Right ventricle myocardium inferior (tissue), 1 donor: Measurements from ENCODE around the gene CCDC80. TPM values are rescaled to one million over a fixed set of nuclear protein-coding genes. Genes with fewer than 3 reads are reported as not detected.
A peak's percentile ranks its signal among the peaks of the same experiment; 100 is the strongest.

Source experiments
- ATAC-seq: fragments of 200-7000 bp; cut with Tn5 transposase; one replicate; pipeline ENCODE4 v1.9.1; 2020; ENCODE audit warnings: mild to moderate bottlenecking, moderate library complexity
- DNase-seq: peaks from one replicate; pipeline ENCODE4 v3.0.0; 2021; ENCODE audit errors: missing footprints
- intact Hi-C: fragments of 100-400 bp; cut with DNase I; formaldehyde crosslinking; loops from one replicate; pipeline ENCODE4 v1.11.0; 2022
- total RNA-seq: library from RNA; stranded (reverse); fragmentation: NEBNext Ultra II Directional; extraction: Animal tissue kit (Norgen Biotek cat#: 25700); gene quantifications from one replicate; pipeline ENCODE4 v1.2.1, GENCODE V29; 2021
- donor health status: DM: no; HTN: yes; CAD: no; lungs with severe emphysema.

CCDC80 gene
- total RNA-seq, 1 donor from 2014 or later = 78.2 TPM

DNA sequence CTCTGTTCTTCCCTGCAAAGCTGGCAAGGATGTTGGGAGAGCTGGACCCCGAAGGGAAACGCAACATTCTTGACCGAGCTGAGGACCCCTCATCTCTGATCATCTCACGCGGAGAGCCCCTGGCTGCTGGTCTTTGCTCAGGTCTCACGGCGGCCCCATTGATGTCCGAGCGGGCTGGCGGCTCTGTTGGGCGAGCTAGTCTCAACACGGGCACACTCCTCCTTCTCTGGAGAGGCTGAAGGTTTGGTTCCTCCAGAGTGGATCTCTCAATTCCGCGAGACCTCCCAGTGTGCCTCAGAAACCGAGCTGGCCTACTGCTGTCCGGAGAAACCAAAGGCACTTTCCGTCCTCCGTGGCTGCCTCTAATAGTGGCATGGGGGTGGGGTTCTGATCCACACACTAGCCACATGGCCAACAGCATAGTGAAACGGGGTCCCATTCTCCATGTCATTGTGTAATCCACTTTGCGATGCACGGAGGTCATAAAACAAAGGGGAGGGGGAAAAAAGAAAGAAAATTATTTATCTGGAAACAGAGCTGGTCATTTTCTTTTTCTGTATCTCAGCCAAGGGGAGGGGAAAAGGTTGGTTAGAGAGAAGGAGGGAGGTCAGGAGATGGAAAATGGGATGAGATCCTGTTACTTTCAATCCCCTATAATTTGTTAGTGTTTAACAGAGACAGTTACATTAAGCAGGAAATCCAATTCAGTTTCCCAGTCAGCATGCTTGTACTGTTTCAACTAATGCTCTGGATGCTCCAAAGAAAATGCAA, 1.3 kb downstream of the CCDC80 start:
- DNase-seq (no peak), ATAC-seq (no peak)
- intact Hi-C loops = loop anchor here (5.0 to 10.0 kb wide), 2 partner anchors 57 to 95 kb away; no protein-coding TSS in a partner anchor

DNA sequence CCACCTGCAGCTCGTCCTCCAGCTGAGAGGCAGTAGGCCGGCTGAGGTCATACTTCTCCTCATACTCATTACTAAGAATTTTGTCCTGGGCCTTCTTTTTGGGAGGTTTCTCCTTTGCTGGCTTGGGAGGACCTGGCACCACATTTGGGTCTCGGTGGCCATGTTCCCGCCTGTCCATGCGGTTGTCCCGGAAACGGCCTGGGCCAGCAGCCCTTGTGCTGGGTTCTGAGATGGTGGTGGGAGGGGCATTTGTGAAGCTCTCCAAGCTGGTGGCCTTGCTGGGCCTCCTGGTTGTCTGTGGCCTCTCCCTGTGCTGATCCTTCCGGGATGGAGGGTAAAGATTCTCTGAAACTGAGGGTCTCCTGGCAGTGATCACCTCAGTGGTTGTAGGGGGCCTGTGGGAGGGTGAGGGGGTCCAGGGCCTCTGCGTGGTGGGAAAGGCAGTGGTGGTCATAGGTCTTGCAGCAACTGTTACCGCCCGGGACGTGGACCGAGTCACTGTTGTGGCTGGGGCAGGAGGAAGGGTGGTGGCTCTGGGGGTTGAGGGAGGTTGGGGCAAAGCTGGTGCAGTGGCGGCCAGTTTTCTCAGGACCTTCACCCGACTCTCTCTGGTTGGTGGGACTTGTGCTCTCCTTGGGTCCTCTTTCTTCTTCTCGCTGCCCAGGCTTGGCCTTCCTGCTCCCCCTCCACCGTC, 2.5 kb downstream of the CCDC80 start:
- peak; percentile 71 for DNase-seq
- ATAC-seq = peak; percentile 40
- intact Hi-C loops = loop anchor here (5.0 kb wide), 1 partner anchor 56 kb away; no protein-coding TSS in a partner anchor

DNA sequence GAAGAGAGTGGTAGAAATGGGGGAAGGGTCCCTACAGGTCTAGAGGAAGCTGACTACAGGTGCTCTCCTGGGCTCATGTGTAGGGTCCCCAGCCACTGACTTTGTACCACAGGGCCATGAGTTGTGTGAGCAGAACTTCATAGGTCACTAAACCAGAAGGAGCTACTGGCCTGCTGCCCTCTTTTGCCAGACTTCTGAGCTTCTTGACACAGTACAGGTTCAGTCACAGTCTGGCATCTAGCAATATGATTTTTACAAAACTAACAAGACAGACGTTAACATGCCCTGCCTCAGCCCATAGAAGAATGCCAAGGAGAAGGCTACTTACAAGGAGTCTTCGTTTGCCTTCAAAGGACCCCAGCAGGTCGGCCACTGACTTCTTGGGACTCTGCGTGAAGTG, 3.2 kb downstream of the CCDC80 start:
- ATAC-seq (no peak), DNase-seq (no peak)
- intact Hi-C loops = loop anchor here (5.0 kb wide), 1 partner anchor 55 kb away; no protein-coding TSS in a partner anchor

DNA sequence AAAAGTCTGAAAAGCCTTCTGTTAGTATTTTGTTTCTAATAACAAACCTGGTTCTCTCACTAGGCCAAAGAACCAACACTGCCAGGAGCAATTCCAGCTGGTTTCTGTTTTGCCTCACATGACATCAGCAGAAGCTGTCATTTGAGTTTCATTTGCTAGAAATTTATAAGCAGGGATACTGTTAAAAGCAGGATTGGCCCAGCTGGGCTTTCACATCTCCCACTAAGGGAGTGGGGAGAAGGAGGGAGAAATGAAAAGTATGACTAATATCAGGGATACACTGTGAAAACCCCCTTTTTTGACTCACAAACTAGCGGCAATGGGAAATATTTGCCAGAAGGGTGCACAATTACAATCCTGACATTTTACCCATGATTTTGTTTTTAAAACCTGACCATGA, 5.3 kb downstream of the CCDC80 start:
- no peak for DNase-seq
- peak; percentile 73 for ATAC-seq
- intact Hi-C loops = loop anchor here (5.0 kb wide), 1 partner anchor 53 kb away; no protein-coding TSS in a partner anchor

DNA sequence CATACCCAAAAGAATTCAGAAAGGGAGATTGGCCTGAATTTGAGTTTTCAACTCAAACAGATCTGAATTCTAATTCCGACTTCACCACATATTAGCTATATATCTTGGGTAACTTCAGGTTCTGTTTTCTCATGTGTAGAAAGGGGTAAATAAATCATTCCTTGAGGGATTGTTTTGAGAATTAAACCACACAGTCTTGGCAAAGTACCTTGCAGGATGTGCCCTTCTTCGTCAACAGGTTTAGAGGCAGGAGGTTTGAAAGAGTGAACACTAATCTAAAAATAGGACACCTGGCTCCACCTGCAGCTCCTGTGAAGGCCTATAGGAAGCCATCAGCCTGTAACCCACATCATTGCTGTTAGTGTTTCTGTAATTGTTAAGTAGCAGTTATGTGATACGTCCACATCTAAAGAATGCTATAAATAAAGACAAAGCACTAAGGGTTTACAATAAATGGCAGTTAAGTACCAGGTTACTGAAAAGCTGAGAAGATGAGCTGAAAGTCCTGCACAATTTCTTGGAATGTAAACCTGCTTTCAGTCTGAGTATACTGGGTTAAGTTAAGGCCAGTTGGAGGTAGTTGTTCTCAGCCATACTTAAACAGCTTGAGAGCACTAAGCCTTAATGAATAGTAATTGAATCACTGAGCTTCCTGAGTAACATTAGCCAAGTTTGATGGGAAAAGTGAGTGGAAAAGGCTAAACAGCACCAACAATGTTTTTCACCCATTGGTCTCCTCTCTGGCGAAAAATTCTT, 6.0 kb downstream of the CCDC80 start:
- no peak for DNase-seq
- ATAC-seq = no peak
- intact Hi-C loops = loop anchor here (5.0 kb wide), 1 partner anchor 53 kb away; no protein-coding TSS in a partner anchor

DNA sequence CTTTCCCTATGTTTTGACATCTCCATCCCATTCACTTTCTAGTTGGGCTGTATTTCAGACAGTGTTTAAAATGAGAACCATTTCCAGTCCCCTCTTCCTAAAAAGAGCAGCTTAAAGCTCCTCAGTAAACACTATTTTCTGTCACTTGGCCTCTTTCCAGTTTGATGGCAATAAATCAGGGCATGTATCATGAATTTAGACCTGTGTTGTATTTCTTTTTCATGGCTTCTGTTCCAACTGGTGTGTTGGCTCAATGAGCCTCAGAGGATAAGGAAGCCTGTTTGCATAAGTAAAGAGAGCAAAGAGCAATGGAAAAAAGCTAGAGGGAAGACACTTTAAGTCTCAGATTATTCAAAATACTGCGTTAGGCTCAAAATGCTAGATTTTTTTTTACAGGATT, 7.2 kb downstream of the CCDC80 start:
- ATAC-seq (no peak), DNase-seq (no peak)
- intact Hi-C loops = no loop called here

DNA sequence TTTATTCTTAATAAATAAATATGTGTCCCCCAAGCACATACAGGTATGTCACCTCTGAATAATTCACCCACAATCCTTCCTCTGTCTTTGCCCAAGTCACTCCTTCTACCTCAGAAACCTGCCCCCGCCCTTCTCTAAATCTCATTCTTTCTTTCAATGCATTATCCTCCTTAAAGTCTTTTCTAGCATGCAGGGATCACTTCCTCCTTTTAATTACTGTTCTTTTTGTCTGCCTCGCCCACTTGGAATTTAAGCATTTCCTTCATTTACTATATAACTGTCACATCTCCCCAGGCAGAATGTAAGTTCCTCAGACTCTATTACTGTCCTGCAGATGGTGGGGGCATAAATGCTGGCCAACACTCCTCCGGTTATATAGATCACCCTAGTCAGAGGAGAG, 7.8 kb downstream of the CCDC80 start:
- DNase-seq (no peak), ATAC-seq (no peak)
- intact Hi-C loops = no loop called here

DNA sequence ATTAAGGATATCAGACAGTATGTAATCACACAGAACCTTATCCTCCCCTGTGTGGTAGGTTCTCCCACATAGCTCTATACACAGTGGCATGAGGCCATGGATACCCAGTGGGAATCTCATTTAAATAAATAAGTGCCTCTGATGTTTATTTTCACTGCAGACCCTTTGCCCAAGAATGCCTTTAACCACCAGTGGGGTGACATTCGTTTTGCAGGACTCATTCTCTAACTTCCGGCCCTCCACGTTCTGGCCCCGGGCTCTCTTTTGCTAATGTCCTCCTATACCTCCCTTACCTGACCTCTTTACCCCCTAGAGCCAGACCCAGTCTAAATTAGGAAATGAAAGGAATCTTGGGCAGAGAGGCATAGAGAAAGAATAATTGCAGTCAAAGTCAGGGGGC, 8.3 kb downstream of the CCDC80 start:
- ATAC-seq (no peak), DNase-seq (no peak)
- intact Hi-C loops = no loop called here

DNA sequence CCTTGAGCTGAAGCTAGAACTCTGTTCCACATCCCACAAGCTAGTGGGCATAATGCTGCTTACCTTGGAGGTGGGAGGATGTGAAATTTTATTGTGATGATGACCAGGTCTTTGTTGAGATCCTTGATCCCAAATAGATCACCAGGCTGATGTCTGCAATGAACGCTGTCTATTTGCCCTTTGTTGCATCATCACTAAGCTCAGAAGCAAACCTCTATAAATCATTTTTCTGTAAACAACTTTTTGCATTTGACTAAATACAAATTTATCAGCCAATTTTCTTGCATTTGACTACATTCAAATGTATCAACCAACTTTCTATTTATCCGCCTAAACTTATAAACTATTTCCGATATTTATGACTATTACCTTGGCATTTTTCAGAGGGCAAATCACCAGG, 9.7 kb downstream of the CCDC80 start:
- intact Hi-C loops = no loop called here
- no peak for DNase-seq
- no peak for ATAC-seq

DNA sequence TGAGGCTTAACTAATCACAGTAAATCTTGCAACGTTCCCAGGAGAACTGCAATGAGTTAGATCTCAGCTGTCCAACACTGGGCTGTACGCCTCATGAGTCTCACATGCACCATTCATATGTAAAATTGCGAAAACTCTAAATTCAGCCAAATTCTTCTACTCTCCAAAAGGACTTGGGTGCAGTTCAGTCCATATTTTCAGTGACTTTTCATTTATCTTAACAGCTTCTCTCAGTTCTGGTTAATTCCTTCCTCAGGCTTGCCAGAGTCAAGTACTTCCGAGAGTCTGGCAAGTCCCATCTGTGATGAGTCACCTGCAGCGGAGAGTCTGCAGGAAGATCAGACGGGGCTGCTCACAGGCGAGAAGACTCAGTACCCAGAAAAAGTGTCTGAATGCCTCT, 11.5 kb downstream of the CCDC80 start:
- peak; percentile 94 for ATAC-seq
- DNase-seq = no peak
- intact Hi-C loops = no loop called here

DNA sequence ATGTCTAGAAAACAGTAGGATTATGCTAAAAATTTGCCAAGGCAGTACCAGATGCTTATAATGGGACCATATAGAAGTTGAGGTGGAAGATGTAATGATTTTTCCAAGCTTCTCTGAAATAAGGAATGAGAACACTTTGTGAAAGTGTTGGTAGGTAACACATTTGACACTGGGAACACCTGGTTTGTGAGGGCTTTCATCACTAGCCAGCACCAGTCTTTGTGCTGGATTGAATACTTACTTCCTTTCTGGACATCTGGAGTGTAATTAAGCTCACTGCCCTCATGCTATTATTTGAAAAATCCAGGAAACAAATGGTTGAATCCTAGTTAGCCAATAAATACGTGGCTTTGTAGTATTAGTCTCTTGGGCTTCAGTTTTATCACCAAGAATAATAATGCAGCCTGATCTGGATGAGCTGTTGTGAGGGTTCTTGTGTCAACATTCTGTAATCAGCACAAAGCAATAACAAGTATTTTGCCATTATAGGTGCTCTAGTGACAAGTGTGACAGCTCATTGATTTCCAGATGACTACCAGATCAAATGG, 12.9 kb downstream of the CCDC80 start:
- intact Hi-C loops = no loop called here
- ATAC-seq = no peak
- no peak for DNase-seq

DNA sequence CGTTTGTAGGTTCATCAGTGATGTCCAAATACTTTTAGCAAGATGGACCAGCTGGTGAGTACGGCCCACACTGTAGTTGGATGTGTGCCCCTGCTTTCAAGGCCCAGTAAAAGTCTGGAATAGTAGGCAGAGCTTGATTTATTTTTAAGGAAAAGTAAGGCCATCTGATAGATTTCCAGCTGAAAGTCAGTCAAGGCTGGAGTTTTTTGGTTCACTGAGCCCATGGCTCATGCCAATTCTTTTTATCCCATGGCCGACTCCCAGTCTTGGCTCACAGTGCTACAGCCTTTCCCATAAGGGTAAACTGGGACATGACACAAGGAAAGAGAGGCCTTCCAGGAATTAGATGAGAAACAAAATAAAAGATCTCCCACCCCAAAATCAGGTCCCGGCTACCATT, 13.5 kb downstream of the CCDC80 start:
- intact Hi-C loops = no loop called here
- ATAC-seq = peak; percentile 78
- DNase-seq = no peak

DNA sequence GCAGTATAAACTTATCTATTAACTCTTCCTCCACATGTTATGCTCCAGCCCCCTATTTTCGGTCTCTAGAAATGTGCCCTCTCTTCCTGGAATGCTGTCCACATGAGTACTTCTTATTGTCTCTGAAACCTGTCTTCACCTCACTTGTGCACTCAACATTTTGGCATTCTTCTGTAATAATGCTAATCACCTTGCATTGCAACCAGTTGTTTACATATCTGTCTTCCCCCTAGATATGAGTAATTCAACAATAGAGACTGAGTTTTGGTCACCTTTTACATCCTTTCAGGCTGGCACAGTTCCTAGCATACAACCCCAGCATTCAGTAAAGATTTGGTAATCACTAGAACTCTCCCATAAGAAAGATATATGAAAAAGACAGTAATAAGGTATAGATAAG, 17.2 kb downstream of the CCDC80 start:
- ATAC-seq (no peak), DNase-seq (no peak)
- intact Hi-C loops = no loop called here

DNA sequence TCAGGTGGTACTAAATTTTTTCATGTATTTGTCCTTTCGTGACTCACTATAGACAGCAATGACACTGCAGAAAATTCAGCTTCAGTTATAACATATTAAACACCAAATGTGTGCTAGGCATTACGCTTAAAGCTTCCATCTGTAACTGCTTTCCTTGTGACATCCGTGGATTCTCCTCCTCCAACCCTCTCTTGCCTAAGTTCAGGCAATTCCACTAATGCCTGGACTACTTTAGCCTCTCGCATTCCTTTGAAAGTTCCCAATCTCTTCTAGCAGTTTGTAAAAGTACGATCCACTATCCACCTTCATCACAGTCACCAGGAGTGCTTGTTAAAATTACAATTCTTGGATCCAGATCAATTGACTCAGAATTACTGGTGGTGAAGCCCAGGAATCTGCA, 17.7 kb downstream of the CCDC80 start:
- no peak for DNase-seq
- intact Hi-C loops = no loop called here

DNA sequence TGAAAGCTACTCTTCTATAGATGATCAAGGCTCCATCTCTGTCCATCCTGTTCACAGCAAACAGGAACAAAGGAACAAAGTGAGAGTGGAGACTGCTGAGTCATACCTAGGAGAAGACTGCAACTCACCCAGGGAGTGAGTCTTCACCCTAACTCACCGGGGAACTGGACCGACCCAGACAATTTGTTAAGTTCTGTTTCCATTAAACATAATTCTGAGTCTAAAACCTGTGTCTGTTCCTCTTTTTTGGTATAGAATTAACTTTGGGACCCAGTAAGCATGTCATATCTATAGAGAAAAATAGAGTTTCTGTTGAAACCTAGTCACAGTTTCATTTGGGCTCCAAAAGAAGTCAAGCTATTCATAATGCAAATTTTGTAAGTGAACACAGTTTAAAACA, 21.6 kb downstream of the CCDC80 start:
- intact Hi-C loops = no loop called here
- DNase-seq = no peak
- no peak for ATAC-seq

More for the DNA sequence above, 17.7 kb downstream of the CCDC80 start:
- ATAC-seq = no peak

DNA sequence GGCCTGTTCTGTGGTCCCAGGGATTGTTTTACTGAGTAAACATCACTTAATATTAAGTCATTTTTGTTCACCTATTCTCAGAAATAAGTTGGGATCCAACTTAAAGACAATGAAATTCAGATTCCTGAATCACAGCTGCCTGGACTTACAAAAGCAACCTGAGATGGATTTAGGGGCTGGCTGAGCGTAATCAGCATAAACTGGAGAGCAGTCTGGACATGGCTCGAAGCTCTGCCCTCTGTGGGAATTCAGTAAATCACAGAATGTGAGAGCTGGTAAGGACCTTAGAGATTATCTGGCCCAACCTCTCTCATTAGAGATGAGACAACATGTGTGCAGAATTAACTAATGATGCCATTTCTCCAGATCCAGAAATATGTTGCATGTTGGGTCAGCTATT, 23.7 kb downstream of the CCDC80 start:
- no peak for ATAC-seq
- intact Hi-C loops = no loop called here
- DNase-seq = no peak

DNA sequence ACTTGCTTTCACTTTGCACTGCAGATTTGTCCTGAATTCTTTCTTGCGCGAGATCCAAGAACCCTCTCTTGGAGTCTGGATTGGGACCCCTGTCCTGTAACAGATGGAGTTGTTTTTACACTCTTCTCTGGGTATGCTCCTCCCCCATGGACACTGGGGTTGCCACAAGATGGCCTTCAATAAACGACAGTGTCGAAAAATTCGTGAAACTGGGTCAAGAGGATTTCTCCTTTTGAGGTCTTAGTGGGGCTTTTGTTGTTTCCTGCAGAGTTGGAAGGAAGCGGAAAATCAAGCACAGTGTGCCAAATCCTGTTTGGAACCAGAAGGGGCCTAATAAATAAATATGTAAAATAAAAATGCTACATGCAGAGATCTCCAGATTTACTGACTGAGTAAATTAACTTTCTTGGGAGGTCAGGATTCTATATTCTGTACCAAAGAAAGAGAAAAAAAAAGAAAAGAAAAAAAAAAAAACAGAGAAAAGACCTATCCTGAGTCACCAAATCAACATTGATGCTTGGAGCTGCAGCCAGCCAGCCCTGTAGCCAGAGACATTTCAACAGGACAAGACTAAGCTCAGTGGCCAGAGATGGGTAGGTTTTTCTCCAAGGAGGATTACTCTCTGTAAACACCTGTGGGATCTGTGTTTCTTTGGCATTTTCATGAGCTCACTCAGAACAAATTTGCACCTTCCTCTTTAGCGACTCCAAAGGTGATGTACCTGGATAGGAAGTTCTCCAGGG, 24.8 kb downstream of the CCDC80 start:
- DNase-seq = no peak
- intact Hi-C loops = no loop called here
- no peak for ATAC-seq

DNA sequence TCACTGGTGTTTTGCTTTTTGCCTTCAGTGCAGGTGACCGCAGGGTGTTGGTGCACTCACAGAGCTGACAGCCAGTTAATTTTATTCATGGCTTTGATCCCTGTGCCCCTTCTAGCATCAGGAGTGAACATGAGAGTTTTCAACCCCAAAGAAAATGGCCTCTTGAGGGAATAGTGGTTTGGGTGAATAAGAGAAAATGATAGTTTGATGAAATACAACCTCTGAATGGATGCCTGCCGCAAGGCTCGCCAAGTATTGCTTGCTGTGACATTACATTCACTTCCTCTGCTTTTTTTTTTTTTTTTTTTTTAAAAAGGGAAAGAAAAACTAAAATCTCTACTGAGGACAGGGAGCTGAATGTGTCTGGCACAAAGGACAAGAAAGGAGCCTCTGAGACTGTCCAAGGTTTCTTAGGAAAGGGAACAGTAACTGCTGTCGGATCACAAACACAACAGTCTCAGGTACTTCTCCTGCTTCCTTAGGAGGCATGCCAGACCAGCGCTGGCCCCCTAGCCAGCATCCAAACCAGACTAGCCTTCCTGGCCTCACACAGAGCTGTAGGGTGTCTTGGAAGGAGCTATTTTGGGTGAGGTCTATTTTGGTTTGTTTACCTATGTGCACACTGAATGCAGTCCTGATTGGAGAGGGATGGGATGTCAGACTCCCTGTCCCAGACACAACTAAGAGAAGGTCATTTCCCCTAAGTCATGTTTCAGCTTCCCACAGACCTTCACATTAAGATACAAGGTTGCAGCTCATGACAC, 29.0 kb downstream of the CCDC80 start:
- no peak for ATAC-seq
- intact Hi-C loops = no loop called here
- no peak for DNase-seq
